Astrocyte (in vitro differentiated cells and primary cell): ENCODE results near the gene JPH4. TPM values are rescaled to one million over a fixed set of nuclear protein-coding genes. Genes with fewer than 3 reads are reported as not detected.

Experiments used
- DNase-seq: peaks from one replicate; pipeline ENCODE4 v3.0.0-alpha.2; 2010; ENCODE audit warnings: low read depth
- FAIRE-seq: peaks from 2 replicates; lab custom pipeline; 2011; peaks lifted over from hg19 to GRCh38; lab: Jason Lieb, UNC
- H2AFZ ChIP-seq: 2 replicates; pipeline ENCODE4 v1.6.0; 2012; ENCODE audit warnings: low read depth, low read length, inconsistent platforms
- H3K27ac ChIP-seq: 2 replicates; pipeline ENCODE4 v1.5.1; 2011; ENCODE audit warnings: low read depth, low read length, inconsistent platforms
- H3K27me3 ChIP-seq: 2 replicates; pipeline ENCODE4 v1.6.0; 2011; ENCODE audit warnings: low read length, inconsistent platforms; ENCODE audit not compliant: insufficient read depth
- H3K36me3 ChIP-seq: 2 replicates; pipeline ENCODE4 v1.5.1; 2011; ENCODE audit warnings: low read length, inconsistent platforms; ENCODE audit not compliant: insufficient read depth
- H3K4me1 ChIP-seq: 2 replicates; pipeline ENCODE4 v1.5.1; 2011; ENCODE audit warnings: low read length, inconsistent platforms; ENCODE audit not compliant: insufficient read depth
- H3K4me2 ChIP-seq: 2 replicates; pipeline ENCODE4 v1.6.0; 2012; ENCODE audit warnings: low read length, inconsistent platforms
- H3K4me3 ChIP-seq: 2 replicates; pipeline ENCODE4 v1.5.1; 2011; ENCODE audit warnings: low read depth, mild to moderate bottlenecking, low read length, inconsistent platforms; ENCODE audit not compliant: insufficient read depth
- H3K79me2 ChIP-seq: 2 replicates; pipeline ENCODE4 v1.6.0; 2012; ENCODE audit warnings: mild to moderate bottlenecking, low read length, inconsistent platforms; ENCODE audit not compliant: insufficient read depth
- H3K9ac ChIP-seq: 2 replicates; pipeline ENCODE4 v1.6.0; 2012; ENCODE audit warnings: mild to moderate bottlenecking, low read length, inconsistent platforms
- H3K9me3 ChIP-seq: 2 replicates; pipeline ENCODE4 v1.5.1; 2012; ENCODE audit warnings: low read depth, mild to moderate bottlenecking, low read length, inconsistent platforms; ENCODE audit not compliant: insufficient read depth
- H4K20me1 ChIP-seq: 2 replicates; pipeline ENCODE4 v1.6.0; 2012; ENCODE audit warnings: low read length, inconsistent platforms; ENCODE audit not compliant: insufficient read depth
- H3K27ac Mint-ChIP-seq: one replicate; pipeline ENCODE4 v1.8.0; 2021; ENCODE audit warnings: mild to moderate bottlenecking, mixed read lengths; ENCODE audit not compliant: unreplicated experiment
- H3K27me3 Mint-ChIP-seq: one replicate; pipeline ENCODE4 v1.8.0; 2021; ENCODE audit warnings: low read depth, mixed read lengths; ENCODE audit not compliant: unreplicated experiment
- H3K36me3 Mint-ChIP-seq: one replicate; pipeline ENCODE4 v1.8.0; 2021; ENCODE audit warnings: low read depth, mixed read lengths; ENCODE audit not compliant: unreplicated experiment
- H3K4me1 Mint-ChIP-seq: one replicate; pipeline ENCODE4 v1.8.0; 2021; ENCODE audit warnings: low read depth, mixed read lengths; ENCODE audit not compliant: unreplicated experiment
- H3K4me3 Mint-ChIP-seq: one replicate; pipeline ENCODE4 v1.8.0; 2021; ENCODE audit warnings: mild to moderate bottlenecking, moderate library complexity, mixed read lengths; ENCODE audit not compliant: unreplicated experiment
- H3K9me3 Mint-ChIP-seq: one replicate; pipeline ENCODE4 v1.8.0; 2021; ENCODE audit warnings: mild to moderate bottlenecking, mixed read lengths; ENCODE audit not compliant: unreplicated experiment
- CTCF ChIP-seq: IDR thresholded peaks from 2 replicates; pipeline ENCODE4 v1.5.1; 2011; ENCODE audit warnings: low read depth, mild to moderate bottlenecking, inconsistent platforms, low read length, moderate library complexity; ENCODE audit not compliant: insufficient read depth
- EZH2 ChIP-seq: IDR thresholded peaks from 2 replicates; pipeline ENCODE4 v1.6.1; 2012; ENCODE audit warnings: mild to moderate bottlenecking, low read length, inconsistent platforms; ENCODE audit not compliant: insufficient read depth
- total RNA-seq: library from RNA; stranded (reverse); gene quantifications from 2 replicates; pipeline ENCODE4 v1.2.1, GENCODE V29; 2021

JPH4 gene
- total RNA-seq, 1 donor from 2014 or later: 1.1 TPM

- no peak for FAIRE-seq
- Histone ChIP-seq H3K9ac (no peak overlapping the region), H4K20me1 (no peaks in the 10 kb centered on the region), H3K4me1 (no peaks in the 10 kb centered on the region), H3K79me2 (no peaks in the 10 kb centered on the region), H3K4me2 (no peak overlapping the region), H2AFZ (no peak overlapping the region), H3K9me3 (no peaks in the 10 kb centered on the region), H3K4me3 (no peak overlapping the region), H3K27me3 (no peaks in the 10 kb centered on the region), H3K36me3 (no peaks in the 10 kb centered on the region), H3K27ac (no peak overlapping the region)
- TF ChIP-seq CTCF (no peak), EZH2 (no peak)
- Mint-ChIP-seq H3K27me3 (no peaks in the 10 kb centered on the region), H3K4me3 (no peak overlapping the region), H3K36me3 (peaks cover 20% of the 10 kb centered on the region), H3K4me1 (peaks cover 18% of the 10 kb centered on the region), H3K9me3 (peaks cover 2% of the 10 kb centered on the region), H3K27ac (no peak overlapping the region)
- DNase-seq: no peak
Measured at GRCh38 chr14:23521785-23522640, 56.6 kb downstream of the JPH4 start.

- no peaks in the 10 kb centered on the region for H3K9me3 ChIP-seq
- Mint-ChIP-seq H3K4me1 (peaks cover 18% of the 10 kb centered on the region), H3K27me3 (no peaks in the 10 kb centered on the region), H3K36me3 (peaks cover 13% of the 10 kb centered on the region), H3K9me3 (peaks cover 3% of the 10 kb centered on the region), H3K4me3 (no peak overlapping the region), H3K27ac (peak overlapping the region; percentile 79)
- H3K4me2 ChIP-seq: no peak overlapping the region
- no peak for FAIRE-seq
- no peak overlapping the region for H3K4me3 ChIP-seq
- no peaks in the 10 kb centered on the region for H3K4me1 ChIP-seq
- H3K9ac ChIP-seq: no peak overlapping the region
- no peaks in the 10 kb centered on the region for H3K27me3 ChIP-seq
- H3K79me2 ChIP-seq: no peaks in the 10 kb centered on the region
- H2AFZ ChIP-seq: no peak overlapping the region
- DNase-seq: no peak
- H3K27ac ChIP-seq: no peak overlapping the region
- TF ChIP-seq CTCF (no peak), EZH2 (no peak)
- no peaks in the 10 kb centered on the region for H4K20me1 ChIP-seq
- no peaks in the 10 kb centered on the region for H3K36me3 ChIP-seq
Measured at GRCh38 chr14:23520899-23521533, 57.6 kb downstream of the JPH4 start.

GRCh38 chr14:23518709-23519108 is 59.9 kb downstream of the JPH4 start:
- H3K9ac ChIP-seq: no peak overlapping the region
- FAIRE-seq: no peak
- no peak overlapping the region for H3K4me3 Mint-ChIP-seq

More at GRCh38 chr14:23518709-23519108, 59.9 kb downstream of the JPH4 start:
- Histone ChIP-seq H3K27me3 (no peaks in the 10 kb centered on the region), H3K9me3 (no peaks in the 10 kb centered on the region), H4K20me1 (no peaks in the 10 kb centered on the region), H2AFZ (no peak overlapping the region), H3K4me3 (no peak overlapping the region), H3K79me2 (no peaks in the 10 kb centered on the region), H3K27ac (no peak overlapping the region), H3K4me2 (no peak overlapping the region), H3K36me3 (no peaks in the 10 kb centered on the region), H3K4me1 (no peaks in the 10 kb centered on the region)
- peaks cover 20% of the 10 kb centered on the region for H3K36me3 Mint-ChIP-seq
- H3K27me3 Mint-ChIP-seq: peaks cover 9% of the 10 kb centered on the region
- TF ChIP-seq CTCF (no peak), EZH2 (no peak)
- H3K4me1 Mint-ChIP-seq: peaks cover 18% of the 10 kb centered on the region
- no peak for DNase-seq
- no peak overlapping the region for H3K27ac Mint-ChIP-seq
- H3K9me3 Mint-ChIP-seq: peaks cover 7% of the 10 kb centered on the region
